WI38 (cell line): Measurements from ENCODE around the gene BRDT.

Source experiments
- H3K4me3 ChIP-seq: 2 replicates; pipeline ENCODE4 v1.5.1; 2011; ENCODE audit warnings: low read depth, mild to moderate bottlenecking, control low read depth, low read length
- CTCF ChIP-seq: IDR thresholded peaks from 2 replicates; pipeline ENCODE4 v1.5.1; 2012; ENCODE audit warnings: low read depth, mild to moderate bottlenecking, control low read depth, low read length

Gene BRDT

GRCh38 chr1:91919962-91920361, 29.2 kb upstream of the BRDT start:
- no peak overlapping the region for H3K4me3 ChIP-seq
- no peak for TF ChIP-seq CTCF

- TF ChIP-seq CTCF = no peak
- no peak overlapping the region for H3K4me3 ChIP-seq
Measured at GRCh38 chr1:91924146-91924545, 25.1 kb upstream of the BRDT start.

- no peak for TF ChIP-seq CTCF
- H3K4me3 ChIP-seq = no peak overlapping the region
Measured at GRCh38 chr1:91925644-91926435, 23.4 kb upstream of the BRDT start.

- no peak for TF ChIP-seq CTCF
- H3K4me3 ChIP-seq = no peak overlapping the region
Measured at GRCh38 chr1:91928026-91928425, 21.2 kb upstream of the BRDT start.

- no peak for TF ChIP-seq CTCF
Measured at GRCh38 chr1:91929250-91929649, 20.0 kb upstream of the BRDT start.

GRCh38 chr1:91937613-91938012, 11.6 kb upstream of the BRDT start:
- no peak overlapping the region for H3K4me3 ChIP-seq
- no peak for TF ChIP-seq CTCF

More at GRCh38 chr1:91929250-91929649, 20.0 kb upstream of the BRDT start:
- no peak overlapping the region for H3K4me3 ChIP-seq

GRCh38 chr1:91940496-91940895, 8.7 kb upstream of the BRDT start:
- no peak for TF ChIP-seq CTCF
- H3K4me3 ChIP-seq = no peak overlapping the region
